Central memory CD8-positive, alpha-beta T cell (primary cell): ENCODE data around the gene BLOC1S4.
A peak's percentile ranks its signal among the peaks of the same experiment; 100 is the strongest.

Experiments used
- ATAC-seq: fragments of 150-1000 bp; cut with Tn5 transposase; replicated peaks from 2 replicates; pipeline ENCODE4 v1.10.0; 2022; ENCODE audit warnings: mild to moderate bottlenecking, moderate FRiP score, moderate number of reproducible peaks; ENCODE audit not compliant: poor library complexity, severe bottlenecking; ENCODE audit errors: extremely low read depth
- DNase-seq, 2 donors: peaks; one replicate each; pipeline ENCODE4 v3.0.0; 2021; ENCODE audit warnings: low spot score in 2 of 2
- H3K27ac Mint-ChIP-seq: one replicate; pipeline ENCODE4 v1.8.0; 2022; ENCODE audit warnings: low read depth, mild to moderate bottlenecking, moderate library complexity, mixed read lengths
- H3K27me3 Mint-ChIP-seq: one replicate; pipeline ENCODE4 v1.8.0; 2022; ENCODE audit warnings: mixed read lengths
- H3K36me3 Mint-ChIP-seq: one replicate; pipeline ENCODE4 v1.8.0; 2022; ENCODE audit warnings: mild to moderate bottlenecking, moderate library complexity, mixed read lengths; ENCODE audit not compliant: insufficient read depth
- H3K4me1 Mint-ChIP-seq: one replicate; pipeline ENCODE4 v1.8.0; 2022; ENCODE audit warnings: mixed read lengths
- H3K4me3 Mint-ChIP-seq: one replicate; pipeline ENCODE4 v1.8.0; 2022; ENCODE audit warnings: mild to moderate bottlenecking, moderate library complexity, mixed read lengths
- H3K9me3 Mint-ChIP-seq: one replicate; pipeline ENCODE4 v1.8.0; 2022; ENCODE audit warnings: mixed read lengths

Gene BLOC1S4

DNA sequence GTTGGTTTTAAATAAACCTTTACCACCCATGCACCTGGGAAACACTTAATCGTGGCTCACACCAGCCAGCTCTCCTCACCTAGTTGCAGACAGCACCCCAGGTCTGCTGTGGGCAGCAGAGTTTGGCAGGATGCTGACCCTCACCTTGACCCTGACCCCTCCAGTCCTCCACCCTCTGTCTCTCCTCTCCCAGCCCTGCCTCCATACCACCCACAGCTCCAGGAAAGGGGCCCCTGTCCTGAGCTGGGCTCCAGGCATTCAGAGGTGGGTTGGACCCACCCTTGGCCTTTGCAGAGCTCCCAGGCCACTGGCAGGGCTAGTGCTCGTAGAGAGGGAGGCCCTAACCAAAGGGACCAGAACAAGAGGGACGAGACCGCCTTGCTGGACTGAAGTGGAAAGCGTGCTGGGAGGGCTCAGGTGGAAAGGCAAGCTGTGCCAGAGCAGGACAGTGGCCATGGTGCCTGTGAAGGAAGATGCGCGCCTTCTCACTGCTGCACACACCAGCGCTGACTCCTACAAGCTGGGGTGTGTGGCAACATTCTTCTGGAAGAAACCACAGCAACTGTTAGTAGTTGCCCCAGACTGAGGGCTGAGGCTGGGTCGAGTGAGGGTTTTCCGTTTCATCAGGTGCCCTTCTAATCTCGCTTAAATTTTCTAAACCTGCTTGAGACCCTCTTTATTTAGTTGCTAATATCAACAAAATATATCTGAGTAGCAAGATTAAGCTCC, 32.9 kb upstream of the BLOC1S4 start:
- ATAC-seq (no peak), DNase-seq (no peak)
- no peak overlapping the region for H3K27ac Mint-ChIP-seq
- H3K36me3 Mint-ChIP-seq, result peaks cover 8% of the 10 kb centered on the region
- H3K9me3 Mint-ChIP-seq, result no peaks in the 10 kb centered on the region
- no peak overlapping the region for H3K4me3 Mint-ChIP-seq
- H3K4me1 Mint-ChIP-seq, result peaks cover 55% of the 10 kb centered on the region
- H3K27me3 Mint-ChIP-seq, result no peaks in the 10 kb centered on the region

DNA sequence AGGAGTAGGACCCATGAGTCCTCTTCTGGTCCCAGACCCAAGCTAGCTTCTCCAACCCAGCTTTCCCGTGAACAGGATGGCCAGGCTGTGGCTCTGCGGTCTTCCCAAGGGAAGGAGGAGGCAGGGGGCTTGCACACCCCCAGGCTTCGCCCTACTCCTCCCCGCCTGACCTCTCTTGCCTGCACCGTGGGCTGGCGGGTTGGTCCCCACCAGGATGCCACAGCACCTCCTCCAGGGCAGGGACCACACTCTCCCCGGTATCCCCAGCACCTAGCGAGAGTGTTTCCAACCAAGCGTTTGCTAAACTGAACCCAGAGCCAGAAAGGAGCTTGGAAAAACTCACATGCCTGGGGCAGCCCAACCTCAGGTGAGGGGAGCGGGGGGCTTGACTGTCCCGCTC, 31.3 kb upstream of the BLOC1S4 start:
- H3K27me3 Mint-ChIP-seq, result no peaks in the 10 kb centered on the region
- DNase-seq (no peak), ATAC-seq (no peak)
- peaks cover 61% of the 10 kb centered on the region for H3K4me1 Mint-ChIP-seq
- no peaks in the 10 kb centered on the region for H3K9me3 Mint-ChIP-seq
- H3K4me3 Mint-ChIP-seq, result no peak overlapping the region
- peaks cover 18% of the 10 kb centered on the region for H3K36me3 Mint-ChIP-seq
- no peak overlapping the region for H3K27ac Mint-ChIP-seq

DNA sequence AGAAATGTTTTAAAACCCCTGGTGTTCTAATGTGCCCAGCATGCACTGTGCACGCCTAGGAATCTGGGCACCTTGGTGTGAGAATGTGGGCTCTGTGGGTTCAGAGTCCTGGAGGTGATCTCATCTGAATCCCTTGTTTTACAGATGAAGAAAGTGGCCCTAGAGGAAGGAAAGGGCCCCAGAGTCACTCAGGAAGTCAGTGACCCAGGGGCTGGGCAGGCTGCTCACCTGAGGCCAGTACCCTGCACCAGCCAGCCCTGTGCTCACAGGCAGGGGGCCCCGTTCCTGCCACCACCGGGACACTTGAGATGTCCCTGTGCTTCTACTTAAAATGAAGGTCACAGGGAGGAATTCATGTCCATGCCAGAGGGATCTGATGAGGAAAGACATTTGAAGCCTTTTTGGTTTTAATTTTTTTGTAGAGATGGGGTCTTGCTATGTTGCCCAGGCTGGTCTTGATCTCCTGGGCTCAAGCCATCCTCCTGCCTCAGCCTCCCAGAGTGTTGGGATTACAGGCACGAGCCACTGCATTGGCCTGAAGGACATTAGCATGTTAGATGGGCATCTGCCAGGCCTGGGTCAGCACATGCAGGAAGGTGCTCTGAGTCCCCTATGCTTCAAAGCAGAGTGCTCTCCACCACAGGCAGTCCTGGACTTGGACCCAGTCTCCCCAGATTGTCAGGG, 29.7 kb upstream of the BLOC1S4 start:
- peak overlapping the region; percentile 13 for H3K27ac Mint-ChIP-seq
- no peak for ATAC-seq
- peaks cover 63% of the 10 kb centered on the region for H3K4me1 Mint-ChIP-seq
- peaks cover 21% of the 10 kb centered on the region for H3K36me3 Mint-ChIP-seq
- H3K4me3 Mint-ChIP-seq, result peak overlapping the region; percentile 34
- H3K9me3 Mint-ChIP-seq, result no peaks in the 10 kb centered on the region
- DNase-seq, result no peak
- no peaks in the 10 kb centered on the region for H3K27me3 Mint-ChIP-seq

DNA sequence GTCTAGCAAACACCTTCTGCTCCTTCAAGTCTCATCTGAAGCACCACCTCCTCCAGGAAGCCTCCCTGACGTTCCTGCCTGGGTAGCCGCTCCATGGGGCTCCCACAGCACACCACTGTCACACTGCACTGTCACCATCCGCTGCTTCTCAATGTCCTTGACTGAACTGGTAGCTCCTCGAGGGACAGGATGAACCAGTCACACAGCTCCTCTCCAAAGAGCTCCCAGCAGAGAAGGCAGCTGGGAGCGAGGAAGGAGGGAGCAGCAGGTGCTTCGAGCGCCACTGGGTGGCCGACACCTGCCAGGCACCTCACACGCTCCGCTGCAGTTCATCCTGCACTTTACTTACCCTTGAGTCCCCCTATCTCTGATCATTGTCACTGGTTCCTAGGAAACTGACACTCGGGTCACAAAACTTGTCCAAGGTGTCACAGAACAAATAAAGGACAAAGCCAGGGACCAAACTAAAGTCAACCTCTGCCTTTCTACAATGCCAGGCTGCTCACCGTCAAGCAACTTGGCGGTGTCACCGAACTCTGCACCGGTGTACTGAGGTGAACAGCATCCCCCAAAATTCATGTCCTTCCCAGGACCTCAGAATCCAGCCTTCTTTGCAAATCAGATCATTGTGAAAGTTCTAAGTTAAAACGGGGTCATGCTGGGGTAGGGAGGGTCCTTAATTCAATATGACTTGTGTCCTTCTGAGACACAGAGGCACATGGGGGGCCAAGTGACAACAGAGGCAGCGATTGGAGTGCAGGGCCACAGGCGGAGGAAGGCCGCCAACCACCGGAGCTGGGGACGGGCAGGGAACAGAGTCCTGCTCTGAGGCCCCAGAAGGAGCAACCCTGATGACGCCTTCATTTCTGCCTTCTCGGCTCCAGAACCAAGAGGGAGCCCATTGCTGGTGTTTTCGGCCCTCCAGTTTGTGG, 27.8 kb upstream of the BLOC1S4 start:
- Mint-ChIP-seq H3K36me3 (peaks cover 20% of the 10 kb centered on the region), H3K27me3 (no peaks in the 10 kb centered on the region), H3K9me3 (no peaks in the 10 kb centered on the region), H3K4me1 (peaks cover 61% of the 10 kb centered on the region), H3K4me3 (peak overlapping the region; percentile 92), H3K27ac (peak overlapping the region; percentile 98)
- ATAC-seq (no peak), DNase-seq (no peak)

DNA sequence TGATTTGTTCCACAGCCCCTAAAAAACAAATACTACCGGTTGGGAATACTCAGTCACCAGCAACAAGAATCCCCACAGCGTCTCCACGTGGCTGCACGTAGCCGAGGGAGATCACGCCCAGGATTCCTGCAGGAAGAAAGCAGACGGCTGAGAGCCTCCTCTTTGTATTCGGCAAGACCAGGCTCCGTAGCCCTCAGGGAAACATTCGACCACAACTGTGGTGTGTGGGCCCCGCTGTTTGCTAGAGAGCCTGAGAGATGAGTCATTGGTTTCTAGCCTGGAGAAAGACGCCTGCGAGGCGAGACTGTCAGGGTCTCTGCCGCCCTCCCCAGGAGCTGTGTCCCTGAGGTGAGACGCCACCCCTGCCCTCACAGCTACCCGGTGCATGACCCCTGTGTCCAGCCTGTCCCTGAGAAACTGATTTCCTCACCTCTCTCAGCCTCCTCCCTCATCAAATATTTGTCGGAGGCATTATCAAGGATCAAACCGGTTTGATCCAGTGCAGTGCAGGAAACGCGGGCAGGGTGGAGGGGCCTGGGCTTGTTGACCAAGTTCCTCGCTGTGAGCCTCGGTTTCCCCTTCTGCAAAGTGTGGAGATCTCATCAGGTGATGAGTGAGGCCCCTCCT, 27.0 kb upstream of the BLOC1S4 start:
- H3K9me3 Mint-ChIP-seq, result no peaks in the 10 kb centered on the region
- peaks cover 20% of the 10 kb centered on the region for H3K36me3 Mint-ChIP-seq
- H3K27ac Mint-ChIP-seq, result peak overlapping the region; percentile 98
- peak overlapping the region; percentile 92 for H3K4me3 Mint-ChIP-seq
- H3K4me1 Mint-ChIP-seq, result peaks cover 67% of the 10 kb centered on the region
- DNase-seq (peak; percentile 51 to 61), ATAC-seq (peak; percentile 79)
- H3K27me3 Mint-ChIP-seq, result no peaks in the 10 kb centered on the region

DNA sequence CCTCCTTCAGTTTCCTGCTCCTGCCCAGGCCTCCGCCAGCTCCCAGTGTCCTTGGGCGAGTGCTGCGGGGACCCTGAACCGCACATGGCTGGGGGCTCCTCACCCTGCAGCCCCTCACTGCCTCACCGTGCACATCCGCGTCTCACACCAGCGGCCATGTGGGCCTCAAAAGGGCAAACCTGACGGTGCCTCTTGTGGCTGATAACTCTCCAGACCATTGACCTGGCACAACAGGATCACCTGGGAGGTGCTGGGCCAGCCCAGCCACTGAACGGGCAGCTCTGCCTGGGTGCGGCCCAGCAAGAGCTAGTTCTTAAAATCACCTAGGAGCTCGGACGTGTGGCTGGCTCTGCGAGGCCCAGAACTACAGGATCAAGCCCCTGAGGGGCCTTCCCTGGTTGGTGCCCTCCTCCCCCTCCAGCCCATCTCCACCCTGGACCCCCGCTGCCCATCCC, 26.4 kb upstream of the BLOC1S4 start:
- peaks cover 20% of the 10 kb centered on the region for H3K36me3 Mint-ChIP-seq
- no peak for DNase-seq
- peak overlapping the region; percentile 98 for H3K27ac Mint-ChIP-seq
- no peak for ATAC-seq
- peaks cover 71% of the 10 kb centered on the region for H3K4me1 Mint-ChIP-seq
- H3K4me3 Mint-ChIP-seq, result peak overlapping the region; percentile 92
- no peaks in the 10 kb centered on the region for H3K9me3 Mint-ChIP-seq
- H3K27me3 Mint-ChIP-seq, result no peaks in the 10 kb centered on the region

DNA sequence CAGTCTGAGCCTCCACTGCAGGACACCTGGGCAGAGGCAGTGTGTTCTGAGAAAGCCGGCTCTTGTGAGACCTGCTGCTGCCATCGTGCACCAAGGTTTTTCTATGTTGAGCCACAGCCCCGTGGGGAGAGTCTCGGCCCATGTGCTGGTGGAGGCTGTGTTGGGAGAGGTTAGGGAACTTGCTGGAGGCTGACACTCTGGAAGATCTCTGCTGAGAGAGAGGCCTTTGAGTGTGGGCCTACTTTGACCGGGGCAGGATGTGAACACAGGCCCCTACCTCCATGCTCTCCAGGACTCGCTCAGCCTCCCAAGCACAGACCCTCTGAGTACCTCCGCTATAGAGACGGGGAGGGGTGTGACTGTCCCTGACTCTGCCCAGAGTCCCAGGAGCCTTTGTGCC, 23.6 kb upstream of the BLOC1S4 start:
- H3K36me3 Mint-ChIP-seq, result peaks cover 19% of the 10 kb centered on the region
- DNase-seq, result no peak
- peak overlapping the region; percentile 61 for H3K27ac Mint-ChIP-seq
- no peaks in the 10 kb centered on the region for H3K27me3 Mint-ChIP-seq
- H3K4me3 Mint-ChIP-seq, result no peak overlapping the region
- no peak for ATAC-seq
- peaks cover 84% of the 10 kb centered on the region for H3K4me1 Mint-ChIP-seq
- H3K9me3 Mint-ChIP-seq, result no peaks in the 10 kb centered on the region

DNA sequence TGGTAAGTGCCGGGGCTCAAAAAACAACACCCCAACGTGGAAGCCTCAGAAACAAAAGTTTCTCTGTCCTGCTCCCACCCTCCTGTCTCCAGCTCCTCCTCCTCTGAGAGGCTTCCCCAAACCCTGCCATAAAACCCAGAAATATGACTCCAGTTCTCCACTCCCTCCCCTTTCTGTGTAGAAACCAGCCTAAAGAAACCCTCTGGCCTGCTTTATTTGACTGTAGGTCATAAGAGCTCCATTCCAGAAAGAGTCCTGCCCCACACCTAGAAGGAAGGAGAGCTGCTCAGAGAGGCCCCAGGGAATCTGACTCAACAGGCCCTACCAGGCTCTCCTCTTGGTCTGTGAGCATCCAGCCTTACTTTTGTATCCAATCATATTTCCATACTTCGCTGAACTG, 23.2 kb upstream of the BLOC1S4 start:
- Mint-ChIP-seq H3K4me1 (peaks cover 81% of the 10 kb centered on the region), H3K27me3 (no peaks in the 10 kb centered on the region), H3K4me3 (peak overlapping the region; percentile 40), H3K9me3 (no peaks in the 10 kb centered on the region), H3K36me3 (peaks cover 19% of the 10 kb centered on the region), H3K27ac (peak overlapping the region; percentile 61)
- ATAC-seq (no peak), DNase-seq (no peak)

DNA sequence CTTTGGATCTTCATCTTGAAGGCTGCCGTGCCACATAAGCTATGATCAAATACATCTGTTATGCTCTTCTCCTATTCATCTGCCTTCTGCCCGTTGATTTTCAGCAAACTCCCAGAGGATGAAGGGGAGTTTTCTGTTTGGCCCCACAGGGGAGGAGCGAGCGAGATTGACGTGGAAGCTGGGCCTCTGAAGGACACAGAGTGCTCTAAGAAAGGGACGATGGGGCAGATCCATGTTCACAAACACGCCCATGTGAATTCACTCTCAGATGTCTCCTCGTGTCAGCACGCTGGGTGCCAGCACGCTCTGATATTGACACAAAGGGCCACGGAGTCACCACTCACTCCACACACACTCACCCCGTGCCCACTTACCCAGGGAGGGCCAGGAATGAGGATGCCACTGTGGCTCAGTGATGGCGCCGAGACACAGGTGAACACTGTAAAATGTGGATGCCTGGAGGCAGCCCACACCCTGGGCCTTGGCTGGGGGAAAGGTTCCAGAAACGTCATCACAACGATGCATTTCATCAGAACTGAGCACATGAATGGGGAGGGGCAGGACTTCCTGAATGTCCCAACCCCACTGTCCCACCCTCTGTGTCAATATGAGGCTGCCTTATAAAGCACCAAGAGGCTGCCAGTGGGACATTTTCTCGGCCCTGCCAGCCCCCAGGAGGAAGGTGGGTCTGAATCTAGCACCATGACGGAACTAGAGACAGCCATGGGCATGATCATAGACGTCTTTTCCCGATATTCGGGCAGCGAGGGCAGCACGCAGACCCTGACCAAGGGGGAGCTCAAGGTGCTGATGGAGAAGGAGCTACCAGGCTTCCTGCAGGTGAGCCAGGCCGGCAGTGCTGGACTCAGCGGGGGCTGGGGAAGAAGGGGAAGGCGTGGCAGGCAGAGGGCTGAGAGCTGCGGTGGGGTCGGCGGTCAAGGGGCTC, 22.5 kb upstream of the BLOC1S4 start, which contains the start of gene S100P:
Gene S100P, plus strand, starts transcription at position 648 of the 946 bp plus-strand sequence. Its CDS starts 55 bp downstream, at position 703.
- no peaks in the 10 kb centered on the region for H3K9me3 Mint-ChIP-seq

DNA sequence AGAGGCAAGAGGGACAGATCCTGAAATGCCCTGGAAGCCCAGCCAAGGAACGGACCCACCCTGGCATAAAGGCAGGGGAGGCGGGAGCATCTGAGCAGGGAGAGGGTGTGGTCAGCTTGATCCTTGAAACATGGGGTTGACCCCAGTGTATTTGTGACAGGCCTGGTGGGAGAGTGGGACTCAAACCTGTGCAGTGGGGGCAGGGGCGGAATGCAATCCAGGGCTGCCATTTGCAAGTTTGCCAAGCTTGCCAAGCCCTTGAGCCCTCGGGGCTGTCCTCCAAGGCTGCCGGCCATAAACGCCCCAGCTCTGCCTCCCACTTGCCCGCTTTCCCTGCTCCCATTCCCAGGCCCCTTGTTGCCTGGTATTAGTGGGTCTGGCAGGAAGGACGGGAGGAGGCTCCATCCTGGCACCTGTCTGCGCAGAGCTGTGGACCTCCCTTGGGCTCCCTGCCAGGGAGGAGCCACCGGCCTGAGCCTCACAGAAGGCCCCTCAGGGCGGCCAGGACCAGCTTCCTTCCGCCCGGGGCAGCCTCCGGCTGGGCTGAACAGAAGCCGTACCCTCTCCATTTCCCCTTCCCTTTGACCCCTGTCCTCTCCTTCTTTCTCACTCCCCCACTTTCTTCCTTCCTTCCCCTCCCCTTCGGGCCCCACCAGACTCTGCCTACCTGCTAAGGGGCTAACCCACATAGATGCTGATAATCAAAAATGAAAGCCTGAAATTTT, 21.6 kb upstream of the BLOC1S4 start:
- peak; percentile 17 for ATAC-seq
- peaks cover 77% of the 10 kb centered on the region for H3K4me1 Mint-ChIP-seq

More for the DNA sequence above, 22.5 kb upstream of the BLOC1S4 start, which contains the start of gene S100P:
- ATAC-seq (no peak), DNase-seq (no peak)
- Mint-ChIP-seq H3K27ac (peak within 1 kb of the TSS; percentile 83), H3K36me3 (peaks cover 16% of the 10 kb centered on the region), H3K4me3 (peak within 1 kb of the TSS; percentile 63), H3K27me3 (no peaks in the 10 kb centered on the region), H3K4me1 (peaks cover 81% of the 10 kb centered on the region)

More for the DNA sequence above, 21.6 kb upstream of the BLOC1S4 start:
- H3K4me3 Mint-ChIP-seq, result peak overlapping the region; percentile 63
- H3K36me3 Mint-ChIP-seq, result peaks cover 11% of the 10 kb centered on the region
- DNase-seq, result no peak
- no peaks in the 10 kb centered on the region for H3K9me3 Mint-ChIP-seq
- H3K27me3 Mint-ChIP-seq, result no peaks in the 10 kb centered on the region
- peak overlapping the region; percentile 83 for H3K27ac Mint-ChIP-seq
